GM13976 (cell line): Measurements from ENCODE around the gene CSNK2A3.
A peak's percentile ranks its signal among the peaks of the same experiment; 100 is the strongest.

Source experiments
- DNase-seq: peaks from one replicate; pipeline ENCODE4 v3.0.0; 2012; ENCODE audit warnings: low spot score
- CTCF ChIP-seq: IDR thresholded peaks from 2 replicates; pipeline ENCODE4 v1.5.1; 2012; ENCODE audit warnings: borderline replicate concordance, mild to moderate bottlenecking; ENCODE audit not compliant: insufficient read depth; ENCODE audit errors: extremely low read depth, missing control alignments, control extremely low read depth
- in situ Hi-C: fragments of 300-500 bp; cut with MboI; formaldehyde crosslinking; loops from one replicate; pipeline ENCODE4 v1.12.0; 2022; ENCODE audit warnings: low sequenced_read_pairs, mixed read lengths, inconsistent platforms; ENCODE audit not compliant: unreplicated experiment

Gene CSNK2A3

DNA sequence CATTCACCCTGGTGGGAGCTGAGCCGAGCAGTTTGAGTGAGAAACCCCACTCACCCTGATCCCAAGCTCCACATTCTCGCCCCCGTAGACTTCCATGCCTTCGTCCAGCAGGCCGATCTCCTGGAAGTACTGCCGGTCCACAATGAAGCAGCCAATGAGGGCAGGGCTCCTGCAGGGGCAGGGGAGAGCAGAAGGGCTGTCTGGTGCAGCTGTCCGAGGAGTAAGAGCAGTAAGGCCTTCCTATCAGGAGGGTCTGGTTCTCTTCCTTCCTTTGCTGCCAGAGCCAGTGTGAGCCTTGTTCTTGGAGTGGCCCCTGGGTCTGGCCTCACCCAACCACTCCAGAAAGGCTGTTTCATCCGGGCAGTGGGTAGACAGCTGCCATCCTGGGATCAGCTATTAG, 19.4 kb upstream of the CSNK2A3 start:
- in situ Hi-C loops: no loop called here
- no peak for TF ChIP-seq CTCF

DNA sequence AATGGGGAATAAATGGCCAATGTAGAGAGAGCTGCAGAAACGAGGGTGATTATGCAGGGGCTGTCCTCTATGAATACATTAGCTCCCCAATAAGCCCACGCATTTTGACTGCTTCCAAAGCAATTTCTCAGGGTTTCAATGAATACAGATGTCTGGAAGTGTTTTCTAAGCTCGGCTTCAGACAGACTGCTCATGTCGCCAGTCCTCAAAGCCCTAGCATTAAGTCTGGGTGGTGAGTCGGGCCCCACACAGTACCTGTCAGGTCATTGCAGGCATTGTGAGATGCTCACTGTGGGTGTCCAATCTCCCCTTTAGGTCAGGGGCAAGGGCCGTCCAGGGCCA, 17.9 kb upstream of the CSNK2A3 start:
- TF ChIP-seq CTCF: no peak
- DNase-seq: no peak
- in situ Hi-C loops: no loop called here

More for the DNA sequence above, 19.4 kb upstream of the CSNK2A3 start:
- DNase-seq: no peak

- DNase-seq: peak; percentile 36
- in situ Hi-C loops: no loop called here
- no peak for TF ChIP-seq CTCF
Measured at GRCh38 chr11:11370255-11370961, 17.4 kb upstream of the CSNK2A3 start.

- no peak for DNase-seq
- in situ Hi-C loops: no loop called here
- TF ChIP-seq CTCF: no peak
Measured at GRCh38 chr11:11366793-11367192, 13.7 kb upstream of the CSNK2A3 start.

GRCh38 chr11:11363674-11364073, 10.6 kb upstream of the CSNK2A3 start:
- in situ Hi-C loops: no loop called here
- DNase-seq: no peak
- no peak for TF ChIP-seq CTCF

- no peak for DNase-seq
- in situ Hi-C loops: no loop called here
- TF ChIP-seq CTCF: no peak
Measured at GRCh38 chr11:11359611-11360010, 6.6 kb upstream of the CSNK2A3 start.
